HepG2 (cell line): Measurements from ENCODE around the gene SLC35F6. TPM values are rescaled to one million over a fixed set of nuclear protein-coding genes. Genes with fewer than 3 reads are reported as not detected.

Experiments
- ARNT2 ChIP-seq: sonication (generic); formaldehyde crosslinking; IDR thresholded peaks from 2 replicates; pipeline ENCODE4 v1.8.0; 2022; ENCODE audit warnings: mild to moderate bottlenecking, low read depth, missing genetic modification reagents, moderate library complexity
- RAD51 ChIP-seq: fragments of 450-650 bp; IDR thresholded peaks from 2 replicates; pipeline ENCODE4 v1.6.1; 2016; ENCODE audit warnings: borderline replicate concordance
- RARA ChIP-seq: IDR thresholded peaks from 2 replicates; pipeline ENCODE4 v1.6.1; 2016; ENCODE audit warnings: missing genetic modification reagents, missing compliant biosample characterization
- SYNCRIP ChIP-seq: fragments of 200-400 bp; formaldehyde crosslinking; IDR thresholded peaks from 2 replicates; pipeline ENCODE4 v1.6.1; 2018; ENCODE audit warnings: mild to moderate bottlenecking, low read depth, low read length; ENCODE audit not compliant: insufficient read depth
- XRCC5 ChIP-seq: fragments of 200-400 bp; formaldehyde crosslinking; optimal IDR thresholded peaks from 2 replicates; pipeline ENCODE3; 2017; ENCODE audit warnings: mild to moderate bottlenecking, low read length
- ZMYM3 ChIP-seq: sonication (generic); formaldehyde crosslinking; IDR thresholded peaks from 2 replicates; pipeline ENCODE4 v1.5.1; 2020; ENCODE audit warnings: mild to moderate bottlenecking, missing genetic modification reagents
- ZNF10 ChIP-seq: sonication (generic); formaldehyde crosslinking; IDR thresholded peaks from 2 replicates; pipeline ENCODE4 v1.4.0; 2020; ENCODE audit warnings: mild to moderate bottlenecking, low read depth, missing genetic modification reagents, borderline replicate concordance
- ZNF24 ChIP-seq: fragments of 450-650 bp; IDR thresholded peaks from 2 replicates; pipeline ENCODE4 v1.6.1; 2017; ENCODE audit warnings: antibody characterized with exemption, mild to moderate bottlenecking
- ZNF3 ChIP-seq: IDR thresholded peaks from 2 replicates; pipeline ENCODE4 v1.7.0; 2017; ENCODE audit warnings: inconsistent platforms
- ZNF326 ChIP-seq: sonication (generic); formaldehyde crosslinking; IDR thresholded peaks from 2 replicates; pipeline ENCODE4 v1.4.0; 2020; ENCODE audit warnings: missing genetic modification reagents, borderline replicate concordance
- ZNF530 ChIP-seq: sonication (generic); formaldehyde crosslinking; IDR thresholded peaks from 2 replicates; pipeline ENCODE4 v1.5.0; 2020; ENCODE audit warnings: low read depth, mild to moderate bottlenecking, missing genetic modification reagents
- ZNF766 ChIP-seq: sonication (generic); formaldehyde crosslinking; IDR thresholded peaks from 2 replicates; pipeline ENCODE4 v1.5.0; 2020; ENCODE audit warnings: missing genetic modification reagents, borderline replicate concordance
- polyA plus RNA-seq, 8 experiments: library from polyadenylated mRNA; depleted of rRNA in 3 of 8; stranded (reverse) in 7 of 8; unstranded in 1 of 8; fragments of >200 nt; fragmentation: Illumina TruSeq in 4 of 8; extraction: Trizol in 4 of 8; gene quantifications; 2 replicates each; pipeline versions ENCODE4 v1.2.1 to v1.2.3, GENCODE V29; 2011 to 2016; ENCODE audit warnings: low read depth in 4 of 8, missing spikeins in 1 of 8, mixed read lengths in 1 of 8; ENCODE audit not compliant: insufficient read depth in 1 of 8
- total RNA-seq, 5 experiments: library from RNA; depleted of rRNA; stranded (reverse); fragments of >200 nt; fragmentation: Illumina TruSeq; extraction: Trizol; gene quantifications; 2 replicates each; pipeline ENCODE4 v1.2.3, GENCODE V29; 2016; ENCODE audit warnings: low read depth in 1 of 5
- TF ChIP-seq, protein P1 (sequence below): sonication (generic); formaldehyde crosslinking; IDR thresholded peaks from 2 replicates; pipeline ENCODE4 v1.4.0; 2020; ENCODE audit warnings: missing genetic modification reagents, mild to moderate bottlenecking, borderline replicate concordance
- TF ChIP-seq, protein P2 (sequence below): IDR thresholded peaks from 2 replicates; pipeline ENCODE4 v1.6.1; 2016; ENCODE audit warnings: missing compliant biosample characterization, missing genetic modification reagents, borderline replicate concordance
- TF ChIP-seq, protein P3 (sequence below): sonication (generic); formaldehyde crosslinking; IDR thresholded peaks from 2 replicates; pipeline ENCODE4 v1.5.0; 2020; ENCODE audit warnings: missing genetic modification reagents
- TF ChIP-seq, protein P4 (sequence below): sonication (generic); formaldehyde crosslinking; IDR thresholded peaks from 2 replicates; pipeline ENCODE4 v1.5.1; 2020; ENCODE audit warnings: mild to moderate bottlenecking, missing genetic modification reagents, moderate library complexity
- TF ChIP-seq, protein P5 (sequence below): sonication (generic); formaldehyde crosslinking; IDR thresholded peaks from 2 replicates; pipeline ENCODE4 v1.4.0; 2020; ENCODE audit warnings: mild to moderate bottlenecking, missing genetic modification reagents

The SLC35F6 gene
- total and polyA plus RNA-seq, 2 of the 13 experiments (the other 11 are each of a cell fraction or from before 2014, with no cell fraction given): 15.2 to 21.2 TPM

- TF ChIP-seq, protein P1, sequence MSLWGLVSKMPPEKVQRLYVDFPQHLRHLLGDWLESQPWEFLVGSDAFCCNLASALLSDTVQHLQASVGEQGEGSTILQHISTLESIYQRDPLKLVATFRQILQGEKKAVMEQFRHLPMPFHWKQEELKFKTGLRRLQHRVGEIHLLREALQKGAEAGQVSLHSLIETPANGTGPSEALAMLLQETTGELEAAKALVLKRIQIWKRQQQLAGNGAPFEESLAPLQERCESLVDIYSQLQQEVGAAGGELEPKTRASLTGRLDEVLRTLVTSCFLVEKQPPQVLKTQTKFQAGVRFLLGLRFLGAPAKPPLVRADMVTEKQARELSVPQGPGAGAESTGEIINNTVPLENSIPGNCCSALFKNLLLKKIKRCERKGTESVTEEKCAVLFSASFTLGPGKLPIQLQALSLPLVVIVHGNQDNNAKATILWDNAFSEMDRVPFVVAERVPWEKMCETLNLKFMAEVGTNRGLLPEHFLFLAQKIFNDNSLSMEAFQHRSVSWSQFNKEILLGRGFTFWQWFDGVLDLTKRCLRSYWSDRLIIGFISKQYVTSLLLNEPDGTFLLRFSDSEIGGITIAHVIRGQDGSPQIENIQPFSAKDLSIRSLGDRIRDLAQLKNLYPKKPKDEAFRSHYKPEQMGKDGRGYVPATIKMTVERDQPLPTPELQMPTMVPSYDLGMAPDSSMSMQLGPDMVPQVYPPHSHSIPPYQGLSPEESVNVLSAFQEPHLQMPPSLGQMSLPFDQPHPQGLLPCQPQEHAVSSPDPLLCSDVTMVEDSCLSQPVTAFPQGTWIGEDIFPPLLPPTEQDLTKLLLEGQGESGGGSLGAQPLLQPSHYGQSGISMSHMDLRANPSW (CRISPR knock-in tag): no peak
- no peak for TF ChIP-seq ZNF530 (CRISPR knock-in tag)
- no peak for TF ChIP-seq ZNF3 (CRISPR knock-in tag)
- TF ChIP-seq, protein P2, sequence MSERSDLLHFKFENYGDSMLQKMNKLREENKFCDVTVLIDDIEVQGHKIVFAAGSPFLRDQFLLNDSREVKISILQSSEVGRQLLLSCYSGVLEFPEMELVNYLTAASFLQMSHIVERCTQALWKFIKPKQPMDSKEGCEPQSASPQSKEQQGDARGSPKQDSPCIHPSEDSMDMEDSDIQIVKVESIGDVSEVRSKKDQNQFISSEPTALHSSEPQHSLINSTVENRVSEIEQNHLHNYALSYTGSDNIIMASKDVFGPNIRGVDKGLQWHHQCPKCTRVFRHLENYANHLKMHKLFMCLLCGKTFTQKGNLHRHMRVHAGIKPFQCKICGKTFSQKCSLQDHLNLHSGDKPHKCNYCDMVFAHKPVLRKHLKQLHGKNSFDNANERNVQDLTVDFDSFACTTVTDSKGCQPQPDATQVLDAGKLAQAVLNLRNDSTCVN: no peak
- no peak for TF ChIP-seq ZNF766 (CRISPR knock-in tag)
- TF ChIP-seq XRCC5: peak; percentile 32
- TF ChIP-seq SYNCRIP: no peak
- TF ChIP-seq ZMYM3: peak; percentile 64; the same call in 1 of the 2 replicates
- TF ChIP-seq RARA: peak; percentile 99
- TF ChIP-seq, protein P3, sequence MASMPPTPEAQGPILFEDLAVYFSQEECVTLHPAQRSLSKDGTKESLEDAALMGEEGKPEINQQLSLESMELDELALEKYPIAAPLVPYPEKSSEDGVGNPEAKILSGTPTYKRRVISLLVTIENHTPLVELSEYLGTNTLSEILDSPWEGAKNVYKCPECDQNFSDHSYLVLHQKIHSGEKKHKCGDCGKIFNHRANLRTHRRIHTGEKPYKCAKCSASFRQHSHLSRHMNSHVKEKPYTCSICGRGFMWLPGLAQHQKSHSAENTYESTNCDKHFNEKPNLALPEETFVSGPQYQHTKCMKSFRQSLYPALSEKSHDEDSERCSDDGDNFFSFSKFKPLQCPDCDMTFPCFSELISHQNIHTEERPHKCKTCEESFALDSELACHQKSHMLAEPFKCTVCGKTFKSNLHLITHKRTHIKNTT (CRISPR knock-in tag): no peak
- TF ChIP-seq ARNT2 (CRISPR knock-in tag): no peak; the same call in 1 of the 2 replicates
- no peak for TF ChIP-seq ZNF10 (CRISPR knock-in tag)
- TF ChIP-seq, protein P4, sequence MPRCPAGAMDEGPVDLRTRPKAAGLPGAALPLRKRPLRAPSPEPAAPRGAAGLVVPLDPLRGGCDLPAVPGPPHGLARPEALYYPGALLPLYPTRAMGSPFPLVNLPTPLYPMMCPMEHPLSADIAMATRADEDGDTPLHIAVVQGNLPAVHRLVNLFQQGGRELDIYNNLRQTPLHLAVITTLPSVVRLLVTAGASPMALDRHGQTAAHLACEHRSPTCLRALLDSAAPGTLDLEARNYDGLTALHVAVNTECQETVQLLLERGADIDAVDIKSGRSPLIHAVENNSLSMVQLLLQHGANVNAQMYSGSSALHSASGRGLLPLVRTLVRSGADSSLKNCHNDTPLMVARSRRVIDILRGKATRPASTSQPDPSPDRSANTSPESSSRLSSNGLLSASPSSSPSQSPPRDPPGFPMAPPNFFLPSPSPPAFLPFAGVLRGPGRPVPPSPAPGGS (CRISPR knock-in tag): no peak
- peak; percentile 79; the same call in 1 of the 2 replicates for TF ChIP-seq RAD51
- no peak for TF ChIP-seq ZNF326
- TF ChIP-seq, protein P5, sequence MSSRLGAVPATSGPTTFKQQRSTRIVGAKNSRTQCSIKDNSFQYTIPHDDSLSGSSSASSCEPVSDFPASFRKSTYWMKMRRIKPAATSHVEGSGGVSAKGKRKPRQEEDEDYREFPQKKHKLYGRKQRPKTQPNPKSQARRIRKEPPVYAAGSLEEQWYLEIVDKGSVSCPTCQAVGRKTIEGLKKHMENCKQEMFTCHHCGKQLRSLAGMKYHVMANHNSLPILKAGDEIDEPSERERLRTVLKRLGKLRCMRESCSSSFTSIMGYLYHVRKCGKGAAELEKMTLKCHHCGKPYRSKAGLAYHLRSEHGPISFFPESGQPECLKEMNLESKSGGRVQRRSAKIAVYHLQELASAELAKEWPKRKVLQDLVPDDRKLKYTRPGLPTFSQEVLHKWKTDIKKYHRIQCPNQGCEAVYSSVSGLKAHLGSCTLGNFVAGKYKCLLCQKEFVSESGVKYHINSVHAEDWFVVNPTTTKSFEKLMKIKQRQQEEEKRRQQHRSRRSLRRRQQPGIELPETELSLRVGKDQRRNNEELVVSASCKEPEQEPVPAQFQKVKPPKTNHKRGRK (CRISPR knock-in tag): no peak
- 0 out of 2 replicates have a peak, but pooled peaks have one; percentile 9 for TF ChIP-seq ZNF24
These were observed 28.0 kb upstream of the SLC35F6 start (continued) for GRCh38 chr2:26735883-26736588.
